ENCODE data around the gene ADH7. TPM values are rescaled to one million over a fixed set of nuclear protein-coding genes. Genes with fewer than 3 reads are reported as not detected.

The ADH7 gene
- total and polyA plus RNA-seq, 2 of the 4 experiments (the other 2 are of a cell fraction) = not detected

- H4K5ac ChIP-seq (ENCODE audit: low read depth, low read length) = no peak overlapping the region; the same call in 1 of the 2 replicates
Observed at GRCh38 chr4:99461623-99462401, 26.7 kb upstream of the ADH7 start.

More at GRCh38 chr4:99461623-99462401, 26.7 kb upstream of the ADH7 start:
- no peaks in the 10 kb centered on the region for H3K79me1 ChIP-seq (ENCODE audit: low read depth in 1 of 2, low read length in 2 of 2)
- H4K91ac ChIP-seq (ENCODE audit: insufficient read depth, low read depth, low read length) = no peak overlapping the region
- no peak overlapping the region for H3K4ac ChIP-seq (ENCODE audit: low read depth, low read length)
- no peak overlapping the region for H2BK15ac ChIP-seq (ENCODE audit: low read depth, low read length)
- H3K4me2 ChIP-seq (ENCODE audit: low read depth, low read length) = no peak overlapping the region
- H3K18ac ChIP-seq (ENCODE audit: low read depth, low read length) = no peak overlapping the region
- no peaks in the 10 kb centered on the region for H3K4me1 ChIP-seq (ENCODE audit: control insufficient read depth, insufficient read depth, low read length)
- H2AFZ ChIP-seq (replicated peaks; ENCODE audit: low read length, poor library complexity) = no peak overlapping the region
- no CpG with 5 or more reads among the region's 4 CpGs for WGBS, 2 experiments (ENCODE audit: extremely low coverage in 2 of 2, insufficient read length in 1 of 2)
- no peak overlapping the region for H2BK120ac ChIP-seq (ENCODE audit: low read depth, low read length)
- in situ Hi-C loops (cut with MboI; ENCODE audit: low sequenced_read_pairs) (no loop called here), dilution Hi-C loops (cut with HindIII; ENCODE audit: low sequenced_read_pairs, unreplicated experiment) (no loop called here), intact Hi-C loops (cut with micrococcal nuclease) (loop anchor here (2.0 to 10.0 kb wide), 4 partner anchors 261 to 1310 kb away; partner anchors contain the start of gene TSPAN5)
- no peaks in the 10 kb centered on the region for H3K9me1 ChIP-seq (ENCODE audit: insufficient read depth, low read length)
- H3K4me3 ChIP-seq (ENCODE audit: insufficient read depth, low read depth, low read length) = no peak overlapping the region
- no peaks in the 10 kb centered on the region for H3K36me3 ChIP-seq (ENCODE audit: control insufficient read depth, insufficient read depth, low read length)
- H3K9ac ChIP-seq (ENCODE audit: low read depth, low read length) = no peak overlapping the region
- no peak for TF ChIP-seq CEBPB (IDR thresholded peaks at IDR 0.05; ENCODE audit: low read depth, low read length)
- TF ChIP-seq FOS (IDR thresholded peaks at IDR 0.05; ENCODE audit: low read depth, low read length) = no peak
- no peak for TF ChIP-seq RCOR1 (IDR thresholded peaks at IDR 0.05; ENCODE audit: insufficient replicate concordance, low read length)
- TF ChIP-seq MAFK (IDR thresholded peaks at IDR 0.05; ENCODE audit: low read depth, low read length) = no peak
- no peak for TF ChIP-seq RAD21 (IDR thresholded peaks at IDR 0.05; ENCODE audit: low read length)
- TF ChIP-seq ELK1 (IDR thresholded peaks at IDR 0.05; ENCODE audit: borderline replicate concordance, low read depth, low read length) = no peak
- no peak for TF ChIP-seq SMC3 (IDR thresholded peaks at IDR 0.05; ENCODE audit: low read depth, low read length)
- TF ChIP-seq MXI1 (IDR thresholded peaks at IDR 0.05; ENCODE audit: borderline replicate concordance, low read depth, low read length) = no peak
- no peak for TF ChIP-seq CHD1 (IDR thresholded peaks at IDR 0.05; ENCODE audit: low read depth, low read length)
- TF ChIP-seq NFE2L2 (IDR thresholded peaks at IDR 0.05; ENCODE audit: low read depth, low read length) = no peak
- TF ChIP-seq USF2 (IDR thresholded peaks at IDR 0.05; ENCODE audit: low read depth, low read length) = no peak
- no peak for TF ChIP-seq BHLHE40 (IDR thresholded peaks at IDR 0.05; ENCODE audit: low read depth, low read length)
- TF ChIP-seq MAZ (IDR thresholded peaks at IDR 0.05; ENCODE audit: borderline replicate concordance, low read depth, low read length) = no peak
- TF ChIP-seq CTCF (conservative IDR thresholded peaks at IDR 0.05; ENCODE audit: low read depth, low read length) = no peak
- no peak overlapping the region for H3K27ac ChIP-seq (ENCODE audit: insufficient read depth, low read length)
- H3K14ac ChIP-seq (replicated peaks; ENCODE audit: low read depth, low read length) = no peak overlapping the region
- BruUV-seq (replicated peaks) = no TSS peak
- CTCF ChIA-PET = interaction anchor here (2.0 kb wide), 1 partner anchor 260 kb away, joined by 9 read pairs; no protein-coding TSS in a partner anchor
- H2BK5ac ChIP-seq (ENCODE audit: low read depth, low read length, poor library complexity, severe bottlenecking) = no peak overlapping the region
- POLR2A ChIA-PET (ENCODE audit: unreplicated experiment) = no interaction called here
- 0 out of 2 replicates have a peak, but pooled peaks cover 1% of the 10 kb centered on the region for H3K27me3 ChIP-seq (ENCODE audit: control insufficient read depth, insufficient read depth, low read length)
- no peak overlapping the region for H3K56ac ChIP-seq (ENCODE audit: extremely low read depth, insufficient read depth, low read length)
- H3K9me3 ChIP-seq (ENCODE audit: control insufficient read depth, insufficient read depth, low read length) = no peaks in the 10 kb centered on the region
- no peak overlapping the region for H2BK20ac ChIP-seq (ENCODE audit: low read depth, low read length)
- no peak for DNase-seq
- no peak for ATAC-seq (ENCODE audit: low read depth)
- H3K23ac ChIP-seq (ENCODE audit: low read depth, low read length) = no peak overlapping the region
- no peak overlapping the region for H4K8ac ChIP-seq (ENCODE audit: low read depth in 2 of 2, low read length in 2 of 2)
- no peak overlapping the region for H2AK9ac ChIP-seq (replicated peaks; ENCODE audit: low read depth, low read length, poor library complexity)
- no peak overlapping the region for H2AK5ac ChIP-seq (ENCODE audit: low read depth, low read length)
- H4K20me1 ChIP-seq (ENCODE audit: insufficient read depth, low read length) = no peaks in the 10 kb centered on the region
